ENCODE measurements around the gene SELENOP.
A peak's percentile ranks its signal among the peaks of the same experiment; 100 is the strongest.

SELENOP gene

GRCh38 chr5:42798284-42799240, 13.1 kb downstream of the SELENOP start:
- DNase-seq (ENCODE audit: low read depth) = no peak

GRCh38 chr5:42791151-42791550, 20.5 kb downstream of the SELENOP start:
- DNase-seq (ENCODE audit: low read depth) = no peak

GRCh38 chr5:42787845-42788244, 23.8 kb downstream of the SELENOP start:
- DNase-seq (ENCODE audit: low read depth) = no peak

- DNase-seq (ENCODE audit: low read depth) = no peak
Observed at GRCh38 chr5:42787073-42787472, 24.6 kb downstream of the SELENOP start.

DNA sequence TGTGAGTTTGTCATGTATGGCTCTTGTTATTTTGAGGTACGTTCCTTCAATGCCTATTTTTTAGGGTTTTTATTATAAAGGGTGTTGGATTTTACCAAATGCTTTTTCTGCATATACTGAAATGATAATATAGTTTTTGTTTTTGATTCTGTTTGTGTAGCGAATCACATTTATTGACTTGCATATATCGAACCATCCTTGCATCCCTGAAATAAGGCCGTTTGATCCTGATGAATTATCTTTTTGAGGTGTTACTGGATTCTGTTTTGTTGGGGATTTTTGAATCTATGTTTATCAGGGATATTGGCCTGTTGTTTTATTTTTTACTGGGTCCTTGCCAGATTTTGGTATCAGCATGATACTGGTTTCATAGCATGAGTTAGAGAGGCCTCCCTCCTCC, 25.9 kb downstream of the SELENOP start:
- no peak for DNase-seq (ENCODE audit: low read depth)

DNA sequence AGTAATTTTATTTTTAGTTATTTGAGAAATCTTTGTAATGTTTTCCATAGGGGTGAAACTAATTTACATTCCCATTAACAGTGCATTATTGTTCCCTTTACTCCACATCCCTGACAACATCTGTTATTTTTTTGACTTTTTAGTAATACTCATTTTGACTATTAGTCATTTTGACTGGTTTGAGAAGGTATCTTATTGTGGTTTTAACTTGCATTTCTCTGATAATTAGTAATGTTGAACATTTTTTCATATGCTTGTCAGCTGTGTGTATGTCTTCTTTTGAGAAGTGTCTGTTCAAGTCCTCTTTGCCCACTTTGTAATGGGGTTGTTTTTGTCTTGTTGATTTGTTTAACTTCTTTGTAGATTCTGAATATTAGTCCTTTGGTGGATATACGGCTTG, 27.6 kb downstream of the SELENOP start:
- DNase-seq (ENCODE audit: low read depth) = no peak

GRCh38 chr5:42781584-42781983, 30.1 kb downstream of the SELENOP start:
- DNase-seq (ENCODE audit: low read depth) = no peak

DNA sequence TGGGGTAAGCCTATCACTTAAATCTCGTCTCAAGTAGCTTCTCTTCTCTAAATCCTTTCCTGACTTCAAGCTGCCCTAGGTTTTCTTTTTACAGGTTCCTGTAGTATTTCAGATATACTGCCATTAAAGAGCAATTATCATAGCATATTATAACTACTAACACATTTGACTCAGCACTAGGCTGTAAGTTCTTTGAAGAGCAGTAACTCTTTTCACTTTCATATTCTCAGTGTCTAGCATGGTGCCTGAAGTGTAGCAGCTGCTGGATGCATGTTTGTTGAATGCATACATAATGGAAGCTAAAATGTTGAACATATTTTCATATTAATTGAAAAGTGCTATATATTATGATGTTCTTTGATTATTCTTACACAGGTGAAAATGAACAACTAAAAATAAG, 32.6 kb downstream of the SELENOP start:
- DNase-seq (ENCODE audit: low read depth) = no peak

DNA sequence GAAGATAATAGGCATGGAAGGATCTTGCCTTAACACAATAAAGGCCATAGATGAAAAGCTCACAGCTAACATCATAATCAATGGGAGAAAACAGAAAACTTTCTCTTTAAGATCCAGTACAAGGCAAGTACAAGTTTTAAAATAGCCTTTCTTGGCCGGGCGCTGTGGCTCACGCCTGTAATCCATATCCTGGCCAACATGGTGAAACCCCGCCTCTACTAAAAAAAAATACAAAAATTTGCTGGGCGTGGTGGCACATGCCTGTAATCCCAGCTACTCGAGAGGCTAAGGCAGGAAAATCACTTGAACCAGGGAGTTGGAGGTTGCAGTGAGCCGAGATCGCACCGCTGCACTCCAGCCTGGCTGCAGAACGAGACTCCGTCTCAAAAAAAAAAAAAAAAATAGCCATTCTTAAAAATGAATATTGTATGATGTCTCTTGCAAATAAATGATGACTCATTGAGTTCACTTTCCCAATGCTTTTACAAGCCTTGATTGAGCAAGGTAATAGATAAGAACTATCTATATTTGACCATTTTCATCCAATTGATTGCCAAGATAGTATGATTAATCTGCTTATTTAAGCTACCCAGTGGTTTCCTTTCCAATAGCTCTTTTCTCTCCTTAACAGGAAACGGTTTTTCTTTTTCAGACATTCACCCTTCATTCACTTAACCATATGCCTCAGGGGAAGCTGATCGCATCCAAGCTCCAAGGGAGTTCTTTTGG, 39.3 kb downstream of the SELENOP start:
- DNase-seq (ENCODE audit: low read depth) = peak; percentile 64

DNA sequence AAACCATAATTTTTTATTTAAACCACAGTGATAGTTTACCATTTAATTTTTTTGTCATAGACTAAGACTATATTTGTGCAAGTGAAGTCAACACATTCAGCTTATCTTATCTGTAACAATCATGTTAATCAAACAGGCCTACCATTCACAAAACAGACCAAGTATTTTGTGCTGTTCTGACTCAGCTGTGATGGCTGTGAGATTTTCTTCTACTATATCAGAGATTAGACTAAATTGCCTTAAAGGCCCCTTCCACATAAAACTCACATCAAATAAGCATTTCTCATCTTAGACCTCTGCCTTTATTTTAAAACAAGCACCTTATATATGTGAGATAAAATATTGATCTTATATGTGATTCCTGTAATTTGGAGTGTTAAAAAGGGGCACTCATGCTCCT, 41.7 kb downstream of the SELENOP start:
- DNase-seq (ENCODE audit: low read depth) = no peak

GRCh38 chr5:42768106-42768504, 43.6 kb downstream of the SELENOP start:
- no peak for DNase-seq (ENCODE audit: low read depth)

GRCh38 chr5:42767491-42768105, 44.1 kb downstream of the SELENOP start:
- no peak for DNase-seq (ENCODE audit: low read depth)

- no peak for DNase-seq (ENCODE audit: low read depth)
Observed at GRCh38 chr5:42761791-42762190, 49.9 kb downstream of the SELENOP start.

- DNase-seq (ENCODE audit: low read depth) = no peak
Observed at GRCh38 chr5:42760426-42760825, 51.3 kb downstream of the SELENOP start.

- no peak for DNase-seq (ENCODE audit: low read depth)
Observed at GRCh38 chr5:42759456-42759855, 52.2 kb downstream of the SELENOP start.

DNA sequence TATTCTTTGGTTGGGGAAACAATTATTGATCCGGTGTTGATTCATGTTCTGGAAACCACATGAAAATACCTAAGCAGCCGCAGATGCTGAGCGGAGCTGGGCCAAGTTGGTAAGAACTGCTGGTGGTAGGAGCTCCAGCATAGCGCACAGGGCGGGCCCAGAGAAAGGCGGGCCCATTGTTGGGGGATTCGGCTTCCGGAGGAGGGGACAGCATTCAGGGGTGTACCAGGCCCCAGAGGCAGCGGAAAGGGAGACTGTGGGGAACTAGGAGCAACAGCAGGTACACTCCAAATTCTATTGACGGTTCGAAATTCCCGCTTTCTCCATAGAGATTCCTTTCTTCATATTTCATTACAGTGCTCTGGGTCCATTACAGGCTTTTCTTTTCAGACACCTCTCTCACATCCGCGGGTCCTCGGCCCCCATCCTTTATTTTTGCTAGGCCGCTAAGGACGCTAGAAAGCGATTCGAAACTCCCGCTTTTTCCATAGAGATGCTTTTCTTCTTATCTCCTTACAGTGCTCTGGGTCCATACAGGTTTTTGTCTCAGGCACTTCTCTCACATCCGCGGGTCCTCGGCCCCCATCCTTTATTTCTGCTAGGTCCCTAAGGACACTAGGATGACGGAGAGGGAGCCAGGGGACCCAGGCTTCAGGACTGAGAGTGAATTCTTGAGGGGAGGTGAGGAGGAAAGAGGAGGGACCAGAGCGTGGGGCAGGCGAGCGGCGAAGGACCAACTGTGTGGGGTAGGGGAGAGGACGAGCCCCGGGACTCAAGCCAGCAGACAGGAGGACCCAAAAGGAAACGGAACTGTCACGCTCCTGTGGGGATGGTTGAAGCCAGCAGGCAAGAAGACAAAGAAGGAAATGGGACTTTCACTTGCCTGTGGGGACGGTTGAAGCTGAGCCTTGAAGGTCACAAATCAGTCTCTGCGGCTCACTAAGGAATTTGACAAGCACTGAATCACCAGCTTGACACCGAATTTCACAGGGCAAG, 54.8 kb downstream of the SELENOP start, which contains the start of gene CCDC152:
TSS of gene CCDC152 (plus strand) at position 213 of the 996 bp plus-strand sequence. CDS start 2,304 bp downstream, outside the sequence.
- no peak for DNase-seq (ENCODE audit: low read depth)

DNA sequence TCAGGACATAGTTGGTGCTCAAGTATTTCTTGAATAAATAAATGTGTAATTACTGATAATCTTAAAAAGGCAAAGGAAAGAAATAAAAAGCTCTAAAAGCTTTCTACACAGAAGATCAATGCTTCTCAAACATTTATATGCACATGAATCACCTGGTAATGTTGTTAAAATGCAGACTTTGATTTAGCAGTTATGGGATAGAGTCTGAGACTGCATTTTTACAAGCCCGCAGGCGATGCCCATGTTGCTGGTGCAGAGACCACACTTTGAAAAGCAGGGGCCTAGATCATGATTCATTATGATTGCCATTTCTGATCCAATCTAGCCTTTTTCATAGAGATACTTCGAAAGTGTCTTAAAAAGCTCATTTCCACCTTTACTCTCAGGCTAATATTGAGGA, 58.6 kb downstream of the SELENOP start:
- no peak for DNase-seq (ENCODE audit: low read depth)

DNA sequence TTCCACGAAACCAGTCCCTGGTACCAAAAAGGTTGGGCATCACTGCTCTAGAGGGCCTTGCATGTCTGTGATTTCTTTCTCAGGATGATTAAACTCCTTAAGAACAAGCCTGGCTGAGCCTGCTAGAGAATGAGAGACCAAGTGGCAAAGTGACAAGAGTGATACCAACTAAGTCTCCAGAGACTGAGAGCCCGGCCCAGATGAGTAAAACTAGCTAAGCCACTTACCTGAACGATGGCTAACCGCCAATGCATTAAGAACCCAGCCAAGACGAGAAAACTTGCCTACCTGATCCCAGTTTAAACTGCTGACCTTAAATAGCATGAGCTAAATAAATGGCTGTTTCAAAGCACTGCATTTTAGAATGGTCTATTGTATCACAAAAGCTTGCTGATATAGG, 60.6 kb downstream of the SELENOP start:
- DNase-seq (ENCODE audit: low read depth) = no peak

- no peak for DNase-seq (ENCODE audit: low read depth)
Observed at GRCh38 chr5:42750507-42750906, 61.2 kb downstream of the SELENOP start.

Measured in HS-5 (cell line).